ENCODE data around the gene ZNF670.
"Not testable (repeated sequence)": the region's sequence is repeated elsewhere in the genome, so short reads cannot be mapped to it uniquely, and the experiment has no call there.

Gene ZNF670

GRCh38 chr1:247077213-247077612 lies 1.4 kb downstream of the ZNF670 start:
- H3K4me3 ChIP-seq (ENCODE audit: low read depth, low read length), result peak overlapping the region; percentile 95
- H3K27me3 ChIP-seq (ENCODE audit: control insufficient read depth, insufficient read depth, low read length), result no peaks in the 10 kb centered on the region

GRCh38 chr1:247070645-247071044 lies 8.0 kb downstream of the ZNF670 start:
- H3K36me3 ChIP-seq (ENCODE audit: control insufficient read depth, insufficient read depth, low read length), result no peaks in the 10 kb centered on the region
- H3K4me1 ChIP-seq (ENCODE audit: control insufficient read depth, insufficient read depth, low read length), result no peaks in the 10 kb centered on the region

More at GRCh38 chr1:247077213-247077612, 1.4 kb downstream of the ZNF670 start:
- Histone ChIP-seq H3K36me3 (ENCODE audit: control insufficient read depth, insufficient read depth, low read length) (no peaks in the 10 kb centered on the region), H3K4me1 (ENCODE audit: control insufficient read depth, insufficient read depth, low read length) (no peaks in the 10 kb centered on the region), H3K9me3 (ENCODE audit: control insufficient read depth, insufficient read depth, low read length) (no peaks in the 10 kb centered on the region), H3K9ac (ENCODE audit: low read depth, low read length) (no peak overlapping the region)

GRCh38 chr1:247064304-247064703 lies 14.3 kb downstream of the ZNF670 start:
- H3K9ac ChIP-seq (ENCODE audit: low read depth, low read length), result no peak overlapping the region
- H3K36me3 ChIP-seq (ENCODE audit: control insufficient read depth, insufficient read depth, low read length), result no peaks in the 10 kb centered on the region
- H3K4me1 ChIP-seq (ENCODE audit: control insufficient read depth, insufficient read depth, low read length), result no peaks in the 10 kb centered on the region
- H3K9me3 ChIP-seq (ENCODE audit: control insufficient read depth, insufficient read depth, low read length), result peaks cover 5% of the 10 kb centered on the region
- H3K4me3 ChIP-seq (ENCODE audit: low read depth, low read length), result no peak overlapping the region
- no peaks in the 10 kb centered on the region for H3K27me3 ChIP-seq (ENCODE audit: control insufficient read depth, insufficient read depth, low read length)

More at GRCh38 chr1:247070645-247071044, 8.0 kb downstream of the ZNF670 start:
- Histone ChIP-seq H3K9ac (ENCODE audit: low read depth, low read length) (no peak overlapping the region), H3K9me3 (ENCODE audit: control insufficient read depth, insufficient read depth, low read length) (no peaks in the 10 kb centered on the region), H3K4me3 (ENCODE audit: low read depth, low read length) (no peak overlapping the region), H3K27me3 (ENCODE audit: control insufficient read depth, insufficient read depth, low read length) (no peaks in the 10 kb centered on the region)

GRCh38 chr1:247060771-247061170 lies 17.8 kb downstream of the ZNF670 start:
- peaks cover 7% of the 10 kb centered on the region for H3K9me3 ChIP-seq (ENCODE audit: control insufficient read depth, insufficient read depth, low read length)
- H3K9ac ChIP-seq (ENCODE audit: low read depth, low read length), result no peak overlapping the region
- H3K36me3 ChIP-seq (ENCODE audit: control insufficient read depth, insufficient read depth, low read length), result no peaks in the 10 kb centered on the region

GRCh38 chr1:247056071-247056470 lies 22.5 kb downstream of the ZNF670 start:
- Histone ChIP-seq H3K27me3 (ENCODE audit: control insufficient read depth, insufficient read depth, low read length) (no peaks in the 10 kb centered on the region), H3K36me3 (ENCODE audit: control insufficient read depth, insufficient read depth, low read length) (peaks cover 4% of the 10 kb centered on the region), H3K4me1 (ENCODE audit: control insufficient read depth, insufficient read depth, low read length) (no peaks in the 10 kb centered on the region), H3K9me3 (ENCODE audit: control insufficient read depth, insufficient read depth, low read length) (peaks cover 28% of the 10 kb centered on the region), H3K9ac (ENCODE audit: low read depth, low read length) (no peak overlapping the region), H3K4me3 (ENCODE audit: low read depth, low read length) (no peak overlapping the region)

More at GRCh38 chr1:247060771-247061170, 17.8 kb downstream of the ZNF670 start:
- Histone ChIP-seq H3K4me3 (ENCODE audit: low read depth, low read length) (no peak overlapping the region), H3K4me1 (ENCODE audit: control insufficient read depth, insufficient read depth, low read length) (no peaks in the 10 kb centered on the region), H3K27me3 (ENCODE audit: control insufficient read depth, insufficient read depth, low read length) (no peaks in the 10 kb centered on the region)

- Histone ChIP-seq H3K4me3 (ENCODE audit: low read depth, low read length) (no peak overlapping the region), H3K27me3 (ENCODE audit: control insufficient read depth, insufficient read depth, low read length) (no peaks in the 10 kb centered on the region), H3K4me1 (ENCODE audit: control insufficient read depth, insufficient read depth, low read length) (no peaks in the 10 kb centered on the region), H3K9ac (ENCODE audit: low read depth, low read length) (no peak overlapping the region), H3K9me3 (ENCODE audit: control insufficient read depth, insufficient read depth, low read length) (peaks cover 29% of the 10 kb centered on the region), H3K36me3 (ENCODE audit: control insufficient read depth, insufficient read depth, low read length) (peaks cover 4% of the 10 kb centered on the region)
These were observed 23.6 kb downstream of the ZNF670 start for GRCh38 chr1:247054992-247055415.

GRCh38 chr1:247047702-247048101 lies 30.9 kb downstream of the ZNF670 start:
- no peaks in the 10 kb centered on the region for H3K36me3 ChIP-seq (ENCODE audit: control insufficient read depth, insufficient read depth, low read length)
- H3K9me3 ChIP-seq (ENCODE audit: control insufficient read depth, insufficient read depth, low read length), result peaks cover 40% of the 10 kb centered on the region
- no peaks in the 10 kb centered on the region for H3K27me3 ChIP-seq (ENCODE audit: control insufficient read depth, insufficient read depth, low read length)
- H3K4me3 ChIP-seq (ENCODE audit: low read depth, low read length), result no peak overlapping the region
- H3K4me1 ChIP-seq (ENCODE audit: control insufficient read depth, insufficient read depth, low read length), result no peaks in the 10 kb centered on the region
- H3K9ac ChIP-seq (ENCODE audit: low read depth, low read length), result no peak overlapping the region

GRCh38 chr1:247047260-247047659 lies 31.4 kb downstream of the ZNF670 start:
- H3K4me1 ChIP-seq (ENCODE audit: control insufficient read depth, insufficient read depth, low read length), result no peaks in the 10 kb centered on the region
- H3K27me3 ChIP-seq (ENCODE audit: control insufficient read depth, insufficient read depth, low read length), result no peaks in the 10 kb centered on the region
- H3K9ac ChIP-seq (ENCODE audit: low read depth, low read length), result no peak overlapping the region
- no peaks in the 10 kb centered on the region for H3K36me3 ChIP-seq (ENCODE audit: control insufficient read depth, insufficient read depth, low read length)
- no peak overlapping the region for H3K4me3 ChIP-seq (ENCODE audit: low read depth, low read length)
- peaks cover 41% of the 10 kb centered on the region for H3K9me3 ChIP-seq (ENCODE audit: control insufficient read depth, insufficient read depth, low read length)

- Histone ChIP-seq H3K9ac (ENCODE audit: low read depth, low read length) (no peak overlapping the region), H3K9me3 (ENCODE audit: control insufficient read depth, insufficient read depth, low read length) (peaks cover 43% of the 10 kb centered on the region), H3K27me3 (ENCODE audit: control insufficient read depth, insufficient read depth, low read length) (no peaks in the 10 kb centered on the region), H3K4me1 (ENCODE audit: control insufficient read depth, insufficient read depth, low read length) (no peaks in the 10 kb centered on the region), H3K36me3 (ENCODE audit: control insufficient read depth, insufficient read depth, low read length) (no peaks in the 10 kb centered on the region), H3K4me3 (ENCODE audit: low read depth, low read length) (no peak overlapping the region)
These were observed 35.2 kb downstream of the ZNF670 start for GRCh38 chr1:247043406-247043805.

GRCh38 chr1:247037511-247038320 lies 40.9 kb downstream of the ZNF670 start:
- Histone ChIP-seq H3K9ac (ENCODE audit: low read depth, low read length) (no peak overlapping the region), H3K4me1 (ENCODE audit: control insufficient read depth, insufficient read depth, low read length) (no peaks in the 10 kb centered on the region), H3K9me3 (ENCODE audit: control insufficient read depth, insufficient read depth, low read length) (peaks cover 47% of the 10 kb centered on the region), H3K27me3 (ENCODE audit: control insufficient read depth, insufficient read depth, low read length) (no peaks in the 10 kb centered on the region), H3K4me3 (ENCODE audit: low read depth, low read length) (no peak overlapping the region), H3K36me3 (ENCODE audit: control insufficient read depth, insufficient read depth, low read length) (peaks cover 10% of the 10 kb centered on the region)

GRCh38 chr1:247032306-247032705 lies 46.3 kb downstream of the ZNF670 start:
- H3K9me3 ChIP-seq (ENCODE audit: control insufficient read depth, insufficient read depth, low read length), result peaks cover 29% of the 10 kb centered on the region
- H3K4me1 ChIP-seq (ENCODE audit: control insufficient read depth, insufficient read depth, low read length); H3K36me3 ChIP-seq (ENCODE audit: control insufficient read depth, insufficient read depth, low read length); H3K27me3 ChIP-seq (ENCODE audit: control insufficient read depth, insufficient read depth, low read length); H3K4me3 ChIP-seq (ENCODE audit: low read depth, low read length); H3K9ac ChIP-seq (ENCODE audit: low read depth, low read length): not testable (repeated sequence)
